GM19438 (cell line): ENCODE measurements around the gene LRRC75A.
"Not testable (repeated sequence)": the region's sequence is repeated elsewhere in the genome, so short reads cannot be mapped to it uniquely, and the experiment has no call there.

Experiments
- ATAC-seq: cut with Tn5 transposase; IDR thresholded peaks from one replicate; pipeline ENCODE4 v1.9.1; 2021; ENCODE audit warnings: low read depth; ENCODE audit not compliant: unreplicated experiment

The LRRC75A gene, protein sequence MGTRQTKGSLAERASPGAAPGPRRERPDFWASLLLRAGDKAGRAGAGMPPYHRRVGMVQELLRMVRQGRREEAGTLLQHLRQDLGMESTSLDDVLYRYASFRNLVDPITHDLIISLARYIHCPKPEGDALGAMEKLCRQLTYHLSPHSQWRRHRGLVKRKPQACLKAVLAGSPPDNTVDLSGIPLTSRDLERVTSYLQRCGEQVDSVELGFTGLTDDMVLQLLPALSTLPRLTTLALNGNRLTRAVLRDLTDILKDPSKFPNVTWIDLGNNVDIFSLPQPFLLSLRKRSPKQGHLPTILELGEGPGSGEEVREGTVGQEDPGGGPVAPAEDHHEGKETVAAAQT

DNA sequence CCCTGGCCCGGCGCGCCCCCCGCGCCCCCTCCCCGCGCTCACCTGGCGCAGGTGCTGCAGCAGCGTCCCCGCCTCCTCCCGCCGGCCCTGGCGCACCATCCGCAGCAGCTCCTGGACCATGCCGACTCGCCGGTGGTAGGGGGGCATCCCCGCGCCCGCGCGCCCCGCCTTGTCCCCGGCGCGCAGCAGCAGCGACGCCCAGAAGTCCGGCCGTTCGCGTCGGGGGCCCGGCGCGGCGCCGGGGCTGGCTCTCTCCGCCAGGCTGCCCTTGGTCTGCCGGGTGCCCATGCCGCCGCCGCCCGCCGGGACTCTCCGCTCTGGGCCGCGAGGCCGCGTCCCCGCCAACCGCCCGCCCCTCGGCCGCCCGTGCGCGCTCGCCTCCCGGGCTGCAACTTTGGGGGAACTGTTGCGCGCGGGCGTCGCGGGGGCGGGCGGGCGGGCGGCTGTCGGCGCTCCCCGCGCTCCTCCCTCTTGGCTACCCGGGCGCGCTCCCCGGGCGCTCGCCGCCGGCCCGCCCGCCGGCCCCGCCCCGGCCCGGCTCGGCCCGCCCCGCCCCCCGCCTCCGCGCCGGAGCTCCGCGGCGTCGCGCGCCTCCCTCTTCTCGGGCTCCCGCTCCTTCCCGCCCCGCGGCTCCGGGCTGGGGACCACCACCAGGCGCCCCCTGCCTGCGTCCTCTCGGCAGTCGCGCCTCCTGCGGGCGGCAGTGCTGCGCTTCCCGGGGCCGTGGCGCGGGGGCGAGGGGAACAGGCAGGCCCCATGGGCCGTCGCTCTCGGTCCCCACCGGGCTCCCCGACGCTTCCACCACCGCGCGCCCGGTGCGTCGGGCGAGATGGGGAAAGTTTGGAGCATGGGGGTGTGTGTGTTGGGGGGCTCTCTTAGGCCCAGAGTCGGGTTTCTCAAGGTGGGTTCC, at the start of gene LRRC75A:
Gene LRRC75A (minus strand): TSS at position 491 of the 910 bp plus-strand sequence. CDS start 203 bp downstream, at position 288.
- ATAC-seq = peak; percentile 67

DNA sequence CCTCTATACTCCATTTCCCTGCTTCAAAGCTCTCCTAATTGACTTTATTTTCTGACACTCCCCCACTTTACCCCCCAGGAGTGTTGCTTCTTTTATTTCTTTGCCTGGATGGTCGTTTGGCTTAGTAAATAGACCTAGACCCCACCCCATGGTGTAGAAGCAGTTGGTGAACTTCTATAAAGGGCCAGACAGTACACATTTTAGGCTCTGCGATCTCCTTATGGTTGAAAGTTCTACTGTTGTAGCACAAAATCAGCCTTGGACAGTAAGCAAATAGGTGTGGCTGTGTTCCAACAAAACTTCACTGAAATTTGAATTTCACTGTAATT, 45.1 kb upstream of the LRRC75A start:
- ATAC-seq = no peak

DNA sequence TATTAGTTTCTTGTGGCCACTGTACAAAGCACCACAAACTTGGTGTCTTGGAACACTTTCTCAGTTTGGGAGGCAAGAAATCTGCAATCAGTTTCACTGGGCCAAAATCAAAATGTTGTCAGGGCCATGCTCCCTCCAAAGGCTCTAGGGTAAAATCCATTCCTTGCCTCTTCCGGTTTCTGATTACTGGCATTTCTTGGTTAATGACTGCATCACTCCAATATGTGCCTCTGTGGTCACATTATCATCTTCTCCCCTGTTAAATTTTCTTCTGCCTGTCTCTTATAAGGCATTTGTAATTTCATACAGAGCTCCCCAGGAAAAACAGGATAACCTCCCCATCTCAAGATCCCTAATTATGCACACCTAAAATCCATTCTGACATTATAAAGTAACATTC, 42.2 kb upstream of the LRRC75A start:
- no peak for ATAC-seq

DNA sequence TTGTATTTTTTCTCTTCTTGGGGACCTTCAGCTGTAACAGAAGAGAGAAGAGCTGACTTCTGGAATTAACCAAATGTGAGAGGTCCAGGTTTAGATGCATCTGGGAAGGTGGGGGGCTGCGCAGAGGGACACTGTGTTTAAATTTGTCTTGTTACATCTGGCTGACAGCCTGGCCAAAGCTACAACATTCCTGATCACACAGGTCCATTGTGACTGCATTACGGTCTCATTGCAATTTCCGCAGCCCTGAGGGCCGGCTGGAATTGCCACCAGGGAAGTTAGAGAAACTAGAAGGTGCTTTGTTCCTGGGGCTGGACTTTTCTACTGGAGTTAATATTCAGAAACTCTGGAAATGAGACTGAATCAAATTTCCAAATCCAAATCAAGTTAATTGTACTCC, 37.9 kb upstream of the LRRC75A start:
- no peak for ATAC-seq

DNA sequence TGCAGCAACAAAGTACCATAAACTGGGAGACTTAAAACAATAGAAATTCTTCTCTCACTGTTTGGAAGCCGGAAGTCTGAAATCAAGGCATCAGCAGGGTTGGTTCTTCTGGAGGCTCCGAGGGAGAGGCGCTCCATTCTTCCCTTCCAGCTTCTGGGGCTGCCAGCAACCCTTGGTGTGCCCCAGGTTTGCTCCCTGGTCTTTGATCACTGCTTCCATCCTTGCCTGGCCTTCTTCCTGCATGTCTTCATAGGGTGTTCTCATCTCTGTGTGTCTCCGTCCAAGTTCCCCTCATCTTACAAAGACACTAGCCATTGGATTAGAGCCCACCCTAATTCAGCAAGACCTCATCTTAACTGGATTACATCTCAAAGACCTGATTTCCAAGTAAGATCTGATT, 35.3 kb upstream of the LRRC75A start:
- no peak for ATAC-seq

DNA sequence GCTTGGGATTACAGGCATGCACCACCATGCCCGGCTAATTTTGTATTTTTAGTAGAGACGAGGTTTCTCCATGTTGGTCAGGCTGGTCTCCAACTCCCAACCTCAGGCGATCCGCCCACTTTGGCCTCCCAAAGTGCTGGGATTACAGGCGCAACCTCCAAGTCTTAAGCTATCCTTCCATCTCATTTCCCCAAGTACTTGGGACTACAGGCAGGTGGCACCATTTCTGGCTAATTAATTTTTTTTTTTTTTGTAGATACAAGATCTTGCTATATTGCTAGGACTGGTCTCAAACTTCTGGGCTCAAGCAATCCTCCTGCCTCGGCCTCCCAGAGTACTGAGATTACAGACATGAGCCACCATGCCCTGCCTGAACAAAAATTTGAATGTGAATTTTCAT, 33.6 kb upstream of the LRRC75A start:
- ATAC-seq = not testable (repeated sequence)

DNA sequence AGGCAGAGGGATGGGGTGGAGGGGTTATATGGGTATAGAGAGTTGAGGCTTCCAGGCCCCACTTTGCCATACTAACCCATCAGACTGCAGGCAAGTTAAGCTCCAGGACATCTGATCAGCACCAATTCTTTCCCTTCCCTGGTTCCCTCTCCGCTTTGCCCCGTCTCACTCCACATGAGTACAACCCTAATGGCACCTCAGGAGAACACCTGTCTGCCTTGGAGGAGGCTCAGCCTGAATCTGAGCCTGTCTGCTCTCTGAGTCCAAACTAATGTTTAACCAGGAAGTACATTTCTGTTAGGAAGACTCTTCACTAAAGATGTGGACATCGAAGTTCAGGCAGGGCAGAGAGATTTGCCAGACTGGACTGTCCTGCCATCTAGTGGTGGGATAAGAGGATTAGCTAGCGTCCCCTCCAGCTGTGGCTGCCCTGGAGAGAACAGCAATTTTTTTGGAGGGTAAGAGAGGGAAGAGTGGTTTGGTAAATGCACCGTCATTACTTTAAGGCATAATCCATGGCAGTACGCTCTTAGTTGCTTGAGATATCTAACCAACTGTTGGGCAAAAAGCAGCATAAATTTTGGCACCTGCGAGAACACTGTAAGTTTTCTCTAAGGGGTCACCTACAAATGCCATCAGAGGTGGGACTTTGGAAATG, 29.2 kb upstream of the LRRC75A start:
- peak; percentile 83 for ATAC-seq

DNA sequence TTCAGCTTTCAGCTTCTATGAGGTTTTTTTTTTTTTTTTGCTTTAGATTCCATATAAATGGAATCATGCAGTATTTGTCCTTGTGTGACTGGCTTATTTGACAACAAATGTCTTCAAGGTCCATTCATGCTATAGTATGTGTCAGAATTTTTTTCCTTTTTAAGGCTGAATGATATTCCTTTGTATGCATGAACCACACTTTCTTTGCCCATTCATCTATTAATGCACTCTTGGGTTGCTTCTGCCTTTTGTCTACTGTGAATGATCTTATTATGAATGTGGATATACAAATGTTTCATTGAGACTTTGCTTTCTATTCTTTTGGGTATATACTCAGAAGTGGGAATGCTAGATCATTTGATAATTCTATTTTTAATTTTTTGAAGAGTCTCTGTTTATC, 27.0 kb upstream of the LRRC75A start:
- no peak for ATAC-seq

DNA sequence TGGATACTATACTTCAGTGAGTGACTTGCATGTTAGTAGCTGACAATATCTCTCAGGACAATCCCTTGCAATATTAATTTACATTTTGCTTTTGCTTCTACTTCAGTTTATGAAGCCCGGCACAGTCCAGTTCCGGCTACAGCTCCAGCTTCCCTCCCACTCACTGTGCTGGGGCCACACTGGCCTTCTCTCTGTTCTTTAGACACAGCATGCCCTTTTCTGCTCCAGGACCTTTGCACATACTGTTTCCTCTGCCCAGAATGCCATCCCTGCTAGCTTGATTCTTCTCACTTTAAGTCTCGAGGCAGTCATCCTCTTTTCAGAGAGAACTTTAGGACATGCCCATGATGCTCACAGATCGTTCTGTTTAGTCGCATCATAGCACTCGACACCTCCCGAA, 25.5 kb upstream of the LRRC75A start:
- ATAC-seq = no peak

DNA sequence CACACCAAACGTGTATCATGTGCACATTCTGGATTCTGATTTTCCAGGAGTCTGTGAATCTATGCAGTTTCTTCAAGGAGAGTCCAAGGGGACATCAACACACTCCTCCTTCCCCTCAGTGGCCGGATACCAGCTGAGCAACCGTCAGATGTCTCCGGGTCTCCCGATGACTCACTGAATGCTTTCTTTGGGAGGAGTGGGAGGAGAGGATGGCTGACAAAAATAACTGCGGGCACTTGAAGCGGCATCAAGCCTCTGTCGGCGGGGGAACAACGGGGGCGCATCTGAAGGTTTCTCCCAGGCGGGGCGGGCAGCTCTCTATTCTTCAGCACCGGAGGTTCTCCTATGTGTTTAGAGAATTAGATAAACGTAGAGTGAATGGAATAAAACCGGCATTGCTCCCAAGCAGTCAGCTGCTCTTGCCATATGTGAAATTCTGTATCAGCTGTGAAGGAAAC, 24.6 kb upstream of the LRRC75A start:
- no peak for ATAC-seq

DNA sequence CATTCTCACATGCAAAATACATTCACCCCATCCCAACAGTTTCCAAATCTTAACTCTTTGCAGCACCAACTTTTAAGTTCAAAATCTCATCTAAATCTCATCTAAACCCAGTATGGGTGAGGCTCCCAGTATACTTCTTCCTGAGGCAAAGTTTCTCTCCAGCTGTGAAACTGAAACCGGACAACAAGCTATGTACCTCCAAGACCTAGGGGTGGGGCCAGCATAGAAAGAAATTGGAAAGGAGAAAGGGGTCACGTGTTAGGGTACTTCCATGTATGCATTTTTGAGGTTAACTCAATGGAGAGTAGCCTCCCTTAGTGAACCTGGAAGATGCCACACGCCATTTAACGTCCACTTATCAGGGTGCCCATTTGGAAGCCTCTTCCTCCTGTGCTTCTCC, 23.9 kb upstream of the LRRC75A start:
- no peak for ATAC-seq

DNA sequence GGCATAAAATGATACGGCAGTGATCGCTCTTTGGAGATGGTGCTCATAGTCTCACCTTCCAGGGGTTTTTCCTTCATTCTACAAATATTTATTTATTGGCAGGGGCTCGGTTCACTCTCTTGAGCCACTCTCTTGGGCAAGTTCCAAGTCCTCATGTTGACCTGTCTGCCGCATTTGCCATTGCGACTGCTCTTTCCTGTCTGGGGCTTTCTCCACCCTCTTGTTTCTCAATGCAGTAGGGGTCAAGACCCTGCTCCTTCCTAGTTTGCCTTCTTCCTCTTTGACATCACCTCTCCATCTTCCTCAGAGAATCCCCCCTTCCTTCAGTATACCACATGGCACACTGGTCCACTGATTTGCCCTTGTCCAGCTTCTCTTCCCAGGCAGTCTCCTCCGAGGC, 21.9 kb upstream of the LRRC75A start:
- ATAC-seq = no peak

DNA sequence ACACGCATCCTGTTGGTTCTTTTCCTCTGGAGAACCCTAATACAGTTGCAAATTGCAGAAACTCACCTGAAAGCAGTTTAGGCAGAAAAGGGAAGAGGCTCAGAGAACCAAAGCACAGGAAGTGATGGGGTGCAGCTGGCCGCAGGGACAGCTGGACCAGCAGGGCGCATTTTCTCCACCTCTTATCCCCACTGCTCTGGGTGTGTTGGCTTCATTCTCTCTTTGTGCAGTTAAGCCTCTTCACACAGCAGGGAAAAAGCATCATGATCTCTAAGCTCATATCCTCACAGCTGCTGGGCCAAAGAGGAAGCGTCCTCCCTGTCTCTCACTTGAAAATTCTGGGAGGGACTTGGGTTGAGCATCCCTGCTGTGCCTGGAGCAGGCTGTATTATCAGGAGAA, 20.0 kb upstream of the LRRC75A start:
- no peak for ATAC-seq

DNA sequence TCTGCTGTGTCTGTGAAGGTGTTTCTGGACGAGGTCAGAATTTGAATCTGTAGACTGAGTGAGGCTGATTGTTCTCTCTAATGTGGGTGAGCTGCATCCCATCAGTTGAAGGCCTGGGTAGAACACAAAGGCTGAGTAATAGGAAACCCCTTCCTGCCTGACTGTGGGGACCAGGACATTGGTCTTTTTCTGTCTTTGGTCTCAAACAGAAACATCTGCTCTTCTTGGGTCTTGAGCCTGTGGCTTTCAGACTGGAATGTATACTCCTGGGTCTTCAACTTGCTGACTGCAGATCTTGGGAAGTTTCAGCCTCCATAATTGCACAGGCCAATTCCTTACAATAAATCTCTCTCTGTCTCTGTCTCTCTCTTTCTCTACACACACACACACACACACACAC, 19.6 kb upstream of the LRRC75A start:
- no peak for ATAC-seq

DNA sequence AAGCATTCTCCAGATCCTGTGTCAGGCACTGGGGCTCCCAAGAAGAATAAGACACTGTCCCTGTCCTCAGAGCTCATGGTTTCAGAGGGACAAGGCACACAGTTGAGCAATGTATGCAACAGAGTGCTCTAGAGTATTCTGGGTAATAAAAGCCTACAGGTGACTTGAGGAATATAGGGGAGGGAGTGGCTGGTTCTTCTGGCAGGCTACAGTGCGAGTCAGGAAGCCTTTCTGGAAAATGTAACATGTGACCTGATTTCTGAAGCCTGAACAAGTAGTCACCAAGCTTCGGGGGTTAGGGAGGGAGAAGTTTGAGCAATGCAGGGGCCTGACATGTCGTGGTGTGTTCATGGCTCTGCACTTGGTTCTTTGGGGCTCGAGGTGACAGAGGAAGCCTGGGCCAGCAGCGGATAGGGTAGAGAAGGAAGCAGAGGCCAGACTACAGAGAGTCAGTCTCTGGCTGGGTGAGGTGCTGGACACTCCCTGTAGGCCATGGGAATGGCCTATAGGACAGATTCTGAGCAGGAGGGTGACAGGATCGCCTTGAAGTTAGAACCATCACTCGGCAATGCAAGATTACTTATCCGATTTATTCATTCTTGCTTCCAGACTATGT, 16.0 kb upstream of the LRRC75A start:
- no peak for ATAC-seq

DNA sequence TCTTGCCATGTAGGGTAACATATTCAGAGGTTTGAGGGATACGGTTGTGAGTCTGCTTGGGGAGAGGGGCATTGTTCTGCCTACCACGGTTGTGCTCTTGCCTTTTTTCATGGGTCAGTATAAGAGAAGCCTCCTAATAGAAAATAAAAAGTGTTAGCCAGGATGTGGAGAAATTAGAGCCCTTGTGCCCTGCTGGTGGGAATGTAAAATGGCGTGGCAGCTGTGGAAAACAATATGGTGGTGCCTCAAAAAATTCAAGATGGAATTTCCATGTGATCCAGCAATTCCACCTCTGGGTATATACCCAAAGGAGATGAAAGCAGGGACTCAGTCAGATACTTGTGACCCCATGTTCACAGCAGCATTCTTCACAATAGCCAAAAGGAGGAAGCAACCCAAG, 14.2 kb upstream of the LRRC75A start:
- ATAC-seq = no peak

DNA sequence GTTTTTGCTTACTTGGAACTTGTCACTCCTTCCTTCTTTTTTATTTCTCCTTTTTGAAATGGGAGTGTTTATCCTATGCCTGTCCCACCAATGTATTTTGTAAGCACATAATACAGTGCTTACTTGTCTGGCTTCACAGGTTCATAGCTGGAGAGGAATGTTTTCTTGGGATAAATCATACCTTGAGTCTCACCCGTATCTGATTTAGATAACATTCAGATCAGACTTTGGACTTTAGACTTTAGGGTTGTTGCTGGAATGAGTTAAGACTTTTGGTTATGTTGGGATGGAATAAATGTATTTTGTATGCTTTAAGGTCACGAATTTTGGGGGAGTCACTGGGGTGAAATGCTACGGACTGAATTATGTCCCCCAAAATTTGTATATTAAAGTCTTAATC, 13.0 kb upstream of the LRRC75A start:
- ATAC-seq = no peak

DNA sequence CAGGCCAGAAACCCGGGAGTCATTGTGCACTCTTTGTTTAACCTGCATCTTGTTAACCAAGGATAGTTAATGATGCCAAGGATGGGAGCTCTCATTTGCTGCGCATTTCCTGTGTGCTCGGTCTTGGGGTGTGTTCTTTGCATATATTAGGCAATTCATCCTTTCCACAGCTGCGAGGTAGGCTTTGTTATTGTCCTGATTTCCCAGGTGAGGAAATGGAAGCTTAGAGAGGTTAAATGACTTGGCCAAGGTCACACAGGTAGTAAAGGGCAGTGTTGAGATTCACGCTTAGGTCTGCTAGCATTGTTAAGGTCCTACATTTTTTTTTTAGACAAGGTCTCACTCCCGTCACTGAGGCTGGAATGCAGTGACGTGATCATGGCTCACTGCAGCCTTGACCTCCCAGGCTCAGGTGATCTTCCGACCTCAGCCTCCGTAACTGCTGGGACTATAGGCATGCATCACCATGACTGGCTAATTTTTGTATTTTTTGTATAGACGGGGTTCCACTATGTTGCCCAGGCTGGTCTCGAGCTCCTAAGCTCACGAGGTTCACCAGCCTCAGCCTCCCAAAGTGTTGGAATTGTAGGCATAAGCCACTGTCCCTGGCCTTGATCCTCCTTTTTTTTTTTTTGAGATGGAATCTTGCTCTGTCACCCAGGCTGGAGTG, 5.0 kb upstream of the LRRC75A start:
- no peak for ATAC-seq

DNA sequence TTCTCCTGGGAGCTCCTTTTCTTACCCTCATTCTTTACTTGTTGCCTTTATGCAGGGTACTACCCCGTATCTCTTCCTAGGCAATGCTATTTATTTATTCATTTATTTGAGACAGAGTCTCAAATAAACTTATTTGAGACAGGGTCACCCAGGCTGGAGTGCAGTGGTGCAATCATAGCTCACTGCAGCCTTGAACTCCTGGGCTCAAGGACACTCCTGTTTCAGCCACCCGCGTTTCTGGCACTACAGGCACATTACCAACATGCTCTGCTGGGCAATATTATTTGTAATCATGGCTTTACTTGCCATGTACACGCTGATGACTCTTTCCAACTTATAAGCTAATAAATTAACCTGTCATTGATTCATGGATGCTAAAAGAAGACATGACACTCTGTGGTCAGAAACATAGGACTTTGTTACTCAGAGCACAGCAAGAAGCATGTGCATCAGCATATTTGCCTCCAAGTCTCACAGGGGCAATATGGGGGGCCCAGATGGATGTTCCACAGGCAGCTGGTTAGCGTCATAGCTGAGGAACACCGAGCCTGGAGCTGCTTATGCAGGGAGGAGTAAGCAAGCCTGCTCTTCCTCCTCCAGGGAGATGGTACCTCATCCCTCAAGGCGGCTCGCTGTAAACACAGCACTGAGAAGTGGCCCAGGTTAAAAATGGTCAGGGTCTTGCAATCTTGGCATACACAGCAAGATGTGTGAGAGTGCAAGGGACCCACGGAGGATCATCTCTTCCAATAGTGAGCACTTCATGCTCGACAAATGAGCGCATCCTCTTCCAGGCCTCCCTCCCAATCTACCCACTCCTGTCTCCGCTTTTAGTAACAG, 4.2 kb upstream of the LRRC75A start:
- no peak for ATAC-seq

DNA sequence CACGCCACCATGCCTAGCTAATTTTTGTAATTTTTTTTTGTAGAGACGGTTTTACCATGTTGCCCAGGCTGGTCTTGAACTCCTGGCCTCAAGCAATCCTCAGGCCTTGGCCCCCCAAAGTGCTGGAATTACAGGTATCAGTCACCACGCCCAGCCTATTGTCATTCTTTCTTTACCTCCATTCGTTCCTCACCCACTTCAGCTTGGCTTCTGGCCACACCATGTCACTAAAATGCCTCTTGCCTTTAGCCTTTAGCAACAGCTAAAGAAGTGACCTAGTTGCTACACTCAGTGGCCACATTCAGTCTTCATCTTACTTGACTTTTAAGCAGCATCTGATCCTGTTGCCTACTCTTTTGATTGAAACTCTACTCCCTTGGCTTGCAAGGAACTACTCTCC, 3.6 kb upstream of the LRRC75A start:
- no peak for ATAC-seq
